Endodermal cell (in vitro differentiated cells): ENCODE measurements around the gene IL20. TPM values are rescaled to one million over a fixed set of nuclear protein-coding genes. Genes with fewer than 3 reads are reported as not detected.

Experiments
- DNase-seq: peaks from one replicate; pipeline ENCODE4 v3.0.0-alpha.2; 2017
- H3K27ac ChIP-seq: 2 replicates; pipeline ENCODE4 v1.5.1; 2013; ENCODE audit warnings: mild to moderate bottlenecking, low read depth, low read length, moderate library complexity
- H3K27me3 ChIP-seq: 2 replicates; pipeline ENCODE4 v1.6.1; 2013; ENCODE audit warnings: mild to moderate bottlenecking, low read length, moderate library complexity; ENCODE audit not compliant: insufficient read depth, control insufficient read depth, poor library complexity, severe bottlenecking
- H3K36me3 ChIP-seq: 2 replicates; pipeline ENCODE4 v1.7.0; 2013; ENCODE audit warnings: mild to moderate bottlenecking, low read length, moderate library complexity; ENCODE audit not compliant: control insufficient read depth, insufficient read depth
- H3K4me1 ChIP-seq: one replicate; pipeline ENCODE4 v1.7.0; 2013; ENCODE audit warnings: low read length; ENCODE audit not compliant: control insufficient read depth, insufficient read depth
- H3K4me3 ChIP-seq: 2 replicates; pipeline ENCODE4 v1.5.1; 2013; ENCODE audit warnings: mild to moderate bottlenecking, low read length, moderate library complexity
- H3K9ac ChIP-seq: 2 replicates; pipeline ENCODE4 v1.6.1; 2013; ENCODE audit warnings: mild to moderate bottlenecking, low read length, moderate library complexity; ENCODE audit not compliant: poor library complexity, severe bottlenecking; ENCODE audit errors: extremely low read depth
- H3K9me3 ChIP-seq: 2 replicates; pipeline ENCODE4 v1.6.1; 2013; ENCODE audit warnings: mild to moderate bottlenecking, low read length, moderate library complexity; ENCODE audit not compliant: control insufficient read depth
- H3K27ac Mint-ChIP-seq: 2 replicates; pipeline ENCODE4 v1.8.0; 2020; ENCODE audit warnings: mixed read lengths
- H3K27me3 Mint-ChIP-seq: 2 replicates; pipeline ENCODE4 v1.8.0; 2021; ENCODE audit warnings: mild to moderate bottlenecking, mixed read lengths; ENCODE audit not compliant: insufficient read depth
- H3K36me3 Mint-ChIP-seq: 2 replicates; pipeline ENCODE4 v1.8.0; 2020; ENCODE audit warnings: low read depth, mixed read lengths
- H3K4me1 Mint-ChIP-seq: 2 replicates; pipeline ENCODE4 v1.8.0; 2020; ENCODE audit warnings: mixed read lengths
- H3K4me3 Mint-ChIP-seq: 2 replicates; pipeline ENCODE4 v1.8.0; 2020; ENCODE audit warnings: mild to moderate bottlenecking, moderate library complexity, mixed read lengths
- H3K9me3 Mint-ChIP-seq: 2 replicates; pipeline ENCODE4 v1.8.0; 2020; ENCODE audit warnings: mild to moderate bottlenecking, mixed read lengths
- WGBS, 2 experiments: methylation state at CpG; one replicate each; pipeline versions ENCODE4 v1.1.5 to v1.1.7; 2013; ENCODE audit warnings: missing lambda C conversion rate in 2 of 2, mixed read lengths in 1 of 2; ENCODE audit not compliant: insufficient coverage in 1 of 2, insufficient read length in 1 of 2; 5-methylcytosine and 5-hydroxymethylcytosine counted together
- total RNA-seq, 2 donors: library from RNA; stranded (reverse); fragmentation: NEBNext Ultra II Directional in 1 of 2; extraction: Animal tissue kit (Norgen Biotek cat#: 25700) in 1 of 2; gene quantifications; 2 replicates in 1 of 2; 3 replicates in 1 of 2; pipeline ENCODE4 v1.2.1, GENCODE V29; 2021
- TF ChIP-seq, protein P1 (sequence below): fragments of 200-600 bp; sonication (generic); conservative IDR thresholded peaks from 2 replicates; pipeline ENCODE4 v1.5.0; 2021; ENCODE audit warnings: antibody characterized with exemption, mild to moderate bottlenecking

The IL20 gene
- total RNA-seq, 2 donors from 2014 or later, result not detected

DNA sequence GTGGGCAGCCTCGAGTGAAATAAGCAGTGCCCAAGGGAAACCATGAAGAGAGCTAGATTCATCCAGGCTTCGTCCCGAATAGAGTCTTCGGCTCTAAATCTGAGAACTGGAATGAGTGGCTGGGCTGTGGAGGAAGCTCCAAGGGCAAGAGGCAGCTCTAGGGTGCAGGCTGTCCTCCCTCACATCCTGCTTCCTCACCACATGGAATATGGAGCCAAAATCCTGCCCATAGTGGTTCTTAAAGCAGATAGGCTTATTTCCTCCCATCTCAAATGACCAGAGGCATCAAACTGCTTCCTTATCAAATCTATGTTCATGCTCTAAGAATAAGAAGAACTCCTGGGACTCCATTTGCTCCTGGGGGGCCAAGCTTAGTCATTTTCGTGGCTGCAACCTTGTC, 34.3 kb downstream of the IL20 start:
- Histone ChIP-seq H3K9ac (no peak overlapping the region), H3K27me3 (peaks cover 14% of the 10 kb centered on the region), H3K9me3 (no peaks in the 10 kb centered on the region), H3K4me3 (no peak overlapping the region), H3K36me3 (no peaks in the 10 kb centered on the region), H3K4me1 (no peaks in the 10 kb centered on the region), H3K27ac (no peak overlapping the region)
- H3K9me3 Mint-ChIP-seq, result no peaks in the 10 kb centered on the region
- peaks cover 8% of the 10 kb centered on the region for H3K4me1 Mint-ChIP-seq
- H3K36me3 Mint-ChIP-seq, result no peaks in the 10 kb centered on the region
- 76 to 79% methylated on average over 4 to 5 of the region's 5 CpGs for WGBS, 2 experiments
- TF ChIP-seq, protein P1, sequence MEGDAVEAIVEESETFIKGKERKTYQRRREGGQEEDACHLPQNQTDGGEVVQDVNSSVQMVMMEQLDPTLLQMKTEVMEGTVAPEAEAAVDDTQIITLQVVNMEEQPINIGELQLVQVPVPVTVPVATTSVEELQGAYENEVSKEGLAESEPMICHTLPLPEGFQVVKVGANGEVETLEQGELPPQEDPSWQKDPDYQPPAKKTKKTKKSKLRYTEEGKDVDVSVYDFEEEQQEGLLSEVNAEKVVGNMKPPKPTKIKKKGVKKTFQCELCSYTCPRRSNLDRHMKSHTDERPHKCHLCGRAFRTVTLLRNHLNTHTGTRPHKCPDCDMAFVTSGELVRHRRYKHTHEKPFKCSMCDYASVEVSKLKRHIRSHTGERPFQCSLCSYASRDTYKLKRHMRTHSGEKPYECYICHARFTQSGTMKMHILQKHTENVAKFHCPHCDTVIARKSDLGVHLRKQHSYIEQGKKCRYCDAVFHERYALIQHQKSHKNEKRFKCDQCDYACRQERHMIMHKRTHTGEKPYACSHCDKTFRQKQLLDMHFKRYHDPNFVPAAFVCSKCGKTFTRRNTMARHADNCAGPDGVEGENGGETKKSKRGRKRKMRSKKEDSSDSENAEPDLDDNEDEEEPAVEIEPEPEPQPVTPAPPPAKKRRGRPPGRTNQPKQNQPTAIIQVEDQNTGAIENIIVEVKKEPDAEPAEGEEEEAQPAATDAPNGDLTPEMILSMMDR, result no peak
- H3K4me3 Mint-ChIP-seq, result no peak overlapping the region
- peaks cover 35% of the 10 kb centered on the region for H3K27me3 Mint-ChIP-seq
- no peak for DNase-seq
- no peak overlapping the region for H3K27ac Mint-ChIP-seq

DNA sequence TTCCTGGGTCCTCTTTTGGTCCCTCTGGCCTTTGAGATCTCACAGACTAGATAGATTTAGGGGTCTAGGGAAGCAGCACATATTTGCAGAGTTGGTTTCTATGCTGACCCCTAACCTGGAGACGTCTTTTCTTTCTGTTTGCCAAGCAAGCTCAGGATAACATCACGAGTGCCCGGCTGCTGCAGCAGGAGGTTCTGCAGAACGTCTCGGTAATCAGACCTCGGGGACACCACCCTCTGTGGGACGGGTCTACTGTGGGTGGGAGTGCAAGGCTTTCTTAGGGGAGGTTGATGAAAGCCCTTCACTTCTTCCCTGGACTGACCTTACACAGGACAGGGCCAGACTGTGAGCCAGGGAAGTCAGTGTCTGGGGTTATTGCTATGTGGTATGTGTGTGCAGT, 34.7 kb downstream of the IL20 start:
- DNase-seq, result no peak
- H3K27me3 Mint-ChIP-seq, result peaks cover 37% of the 10 kb centered on the region
- no peak overlapping the region for H3K27ac Mint-ChIP-seq
- H3K9me3 Mint-ChIP-seq, result no peaks in the 10 kb centered on the region
- peaks cover 14% of the 10 kb centered on the region for H3K27me3 ChIP-seq
- H3K4me1 Mint-ChIP-seq, result peaks cover 8% of the 10 kb centered on the region
- H3K4me3 ChIP-seq, result no peak overlapping the region
- H3K4me1 ChIP-seq, result no peaks in the 10 kb centered on the region
- WGBS, 2 experiments, result 86% methylated on average over 7 of the region's 7 CpGs; no CpG with 5 or more reads in 1 of the 2 experiments
- TF ChIP-seq, protein P1, result no peak
- H3K4me3 Mint-ChIP-seq, result no peak overlapping the region
- no peak overlapping the region for H3K9ac ChIP-seq
- no peaks in the 10 kb centered on the region for H3K9me3 ChIP-seq
- no peak overlapping the region for H3K27ac ChIP-seq
- no peaks in the 10 kb centered on the region for H3K36me3 Mint-ChIP-seq
- H3K36me3 ChIP-seq, result no peaks in the 10 kb centered on the region

DNA sequence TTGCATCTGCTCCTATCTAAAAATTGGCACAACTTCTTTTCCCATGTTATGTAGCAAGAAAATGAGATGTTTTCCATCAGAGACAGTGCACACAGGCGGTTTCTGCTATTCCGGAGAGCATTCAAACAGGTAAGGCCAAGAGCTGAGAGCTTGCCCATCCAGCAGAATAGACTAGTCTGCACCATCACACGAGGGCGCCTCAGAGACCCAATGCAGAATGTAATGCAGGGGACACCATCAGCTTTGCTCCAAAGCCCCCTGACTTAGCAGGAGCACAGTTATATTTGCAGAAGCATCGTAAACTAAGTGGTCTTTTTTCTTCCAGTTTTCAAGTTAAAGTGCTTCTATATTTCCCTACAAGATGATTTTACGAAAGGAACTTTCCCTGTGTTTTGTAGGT, 36.5 kb downstream of the IL20 start:
- no peaks in the 10 kb centered on the region for H3K9me3 ChIP-seq
- H3K4me1 Mint-ChIP-seq, result no peaks in the 10 kb centered on the region
- H3K4me1 ChIP-seq, result no peaks in the 10 kb centered on the region
- no peak overlapping the region for H3K4me3 ChIP-seq
- no peaks in the 10 kb centered on the region for H3K36me3 Mint-ChIP-seq
- H3K27me3 ChIP-seq, result peaks cover 21% of the 10 kb centered on the region
- 89 to 91% methylated on average over 4 to 6 of the region's 6 CpGs for WGBS, 2 experiments
- peaks cover 52% of the 10 kb centered on the region for H3K27me3 Mint-ChIP-seq
- no peak for DNase-seq
- H3K9me3 Mint-ChIP-seq, result no peaks in the 10 kb centered on the region
- H3K27ac ChIP-seq, result no peak overlapping the region
- H3K4me3 Mint-ChIP-seq, result no peak overlapping the region
- H3K9ac ChIP-seq, result no peak overlapping the region
- H3K27ac Mint-ChIP-seq, result no peak overlapping the region
- TF ChIP-seq, protein P1, result no peak
- H3K36me3 ChIP-seq, result no peaks in the 10 kb centered on the region
